NB4 (cell line): Measurements from ENCODE around the gene FUZ.

ENCODE experiments used
- MYC ChIP-seq: IDR thresholded peaks from 2 replicates; pipeline ENCODE4 v1.6.1; 2011; ENCODE audit warnings: low read depth, low read length
- POLR2A ChIP-seq: IDR thresholded peaks from 2 replicates; pipeline ENCODE4 v1.6.1; 2011; ENCODE audit warnings: mild to moderate bottlenecking; ENCODE audit not compliant: insufficient read length; ENCODE audit errors: extremely low read depth
- TF ChIP-seq, protein P1 (sequence below): IDR thresholded peaks from one replicate; pipeline ENCODE4 v1.5.1; 2012; ENCODE audit warnings: low read depth, low read length

DNA sequence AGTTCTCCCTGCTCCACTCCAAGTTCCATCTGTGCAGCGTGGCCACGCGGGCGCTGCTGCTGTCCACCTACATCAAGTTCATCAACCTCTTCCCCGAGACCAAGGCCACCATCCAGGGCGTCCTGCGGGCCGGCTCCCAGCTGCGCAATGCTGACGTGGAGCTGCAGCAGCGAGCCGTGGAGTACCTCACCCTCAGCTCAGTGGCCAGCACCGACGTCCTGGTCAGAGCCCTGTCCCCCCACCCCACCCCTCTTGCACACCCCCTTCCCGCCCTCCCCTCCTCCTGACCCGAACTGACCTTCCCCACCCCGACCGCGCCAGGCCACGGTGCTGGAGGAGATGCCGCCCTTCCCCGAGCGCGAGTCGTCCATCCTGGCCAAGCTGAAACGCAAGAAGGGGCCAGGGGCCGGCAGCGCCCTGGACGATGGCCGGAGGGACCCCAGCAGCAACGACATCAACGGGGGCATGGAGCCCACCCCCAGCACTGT lies 11.6 kb downstream of the FUZ start:
- TF ChIP-seq POLR2A (no peak), MYC (no peak)
- TF ChIP-seq, protein P1, sequence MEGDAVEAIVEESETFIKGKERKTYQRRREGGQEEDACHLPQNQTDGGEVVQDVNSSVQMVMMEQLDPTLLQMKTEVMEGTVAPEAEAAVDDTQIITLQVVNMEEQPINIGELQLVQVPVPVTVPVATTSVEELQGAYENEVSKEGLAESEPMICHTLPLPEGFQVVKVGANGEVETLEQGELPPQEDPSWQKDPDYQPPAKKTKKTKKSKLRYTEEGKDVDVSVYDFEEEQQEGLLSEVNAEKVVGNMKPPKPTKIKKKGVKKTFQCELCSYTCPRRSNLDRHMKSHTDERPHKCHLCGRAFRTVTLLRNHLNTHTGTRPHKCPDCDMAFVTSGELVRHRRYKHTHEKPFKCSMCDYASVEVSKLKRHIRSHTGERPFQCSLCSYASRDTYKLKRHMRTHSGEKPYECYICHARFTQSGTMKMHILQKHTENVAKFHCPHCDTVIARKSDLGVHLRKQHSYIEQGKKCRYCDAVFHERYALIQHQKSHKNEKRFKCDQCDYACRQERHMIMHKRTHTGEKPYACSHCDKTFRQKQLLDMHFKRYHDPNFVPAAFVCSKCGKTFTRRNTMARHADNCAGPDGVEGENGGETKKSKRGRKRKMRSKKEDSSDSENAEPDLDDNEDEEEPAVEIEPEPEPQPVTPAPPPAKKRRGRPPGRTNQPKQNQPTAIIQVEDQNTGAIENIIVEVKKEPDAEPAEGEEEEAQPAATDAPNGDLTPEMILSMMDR, result no peak
